Mesenchymal stem cell (in vitro differentiated cells and primary cell): ENCODE results near the gene PTPRS.

Source experiments
- DNase-seq: peaks from one replicate; pipeline ENCODE4 v3.0.0-alpha.2; 2013
- H2AFZ ChIP-seq: one replicate; pipeline ENCODE4 v1.6.1; 2013; ENCODE audit warnings: low read depth, mild to moderate bottlenecking, control low read depth, inconsistent platforms, low read length, moderate library complexity
- H2AK5ac ChIP-seq: 2 replicates; pipeline ENCODE4 v1.6.1; 2013; ENCODE audit warnings: low read length, moderate library complexity, mild to moderate bottlenecking, inconsistent platforms; ENCODE audit not compliant: severe bottlenecking
- H2BK120ac ChIP-seq: one replicate; pipeline ENCODE4 v1.6.1; 2013; ENCODE audit warnings: low read depth, mild to moderate bottlenecking, inconsistent platforms, low read length, moderate library complexity
- H2BK12ac ChIP-seq, 2 experiments: one replicate each; pipeline ENCODE4 v1.6.1; 2013; ENCODE audit warnings: inconsistent platforms in 2 of 2, low read length in 2 of 2, mild to moderate bottlenecking in 2 of 2, moderate library complexity in 2 of 2, control low read depth in 1 of 2
- H2BK15ac ChIP-seq: one replicate; pipeline ENCODE4 v1.6.1; 2013; ENCODE audit warnings: mild to moderate bottlenecking, low read depth, inconsistent platforms; ENCODE audit not compliant: poor library complexity, severe bottlenecking
- H2BK5ac ChIP-seq: 2 replicates; pipeline ENCODE4 v1.6.1; 2013; ENCODE audit warnings: low read depth, mild to moderate bottlenecking, low read length, control low read depth, inconsistent platforms; ENCODE audit not compliant: poor library complexity, severe bottlenecking
- H3K14ac ChIP-seq, 2 experiments: one replicate each; pipeline ENCODE4 v1.6.1; 2013; ENCODE audit warnings: inconsistent platforms in 2 of 2, low read length in 2 of 2, control low read depth in 1 of 2, mild to moderate bottlenecking in 1 of 2, moderate library complexity in 1 of 2
- H3K18ac ChIP-seq, 2 experiments: one replicate each; pipeline ENCODE4 v1.6.1; 2013; ENCODE audit warnings: inconsistent platforms in 2 of 2, low read length in 2 of 2, control low read depth in 1 of 2, low read depth in 1 of 2, mild to moderate bottlenecking in 1 of 2
- H3K23ac ChIP-seq, 2 experiments: one replicate each; pipeline ENCODE4 v1.6.1; 2013; ENCODE audit warnings: inconsistent platforms in 2 of 2, low read length in 2 of 2, mild to moderate bottlenecking in 2 of 2, moderate library complexity in 2 of 2, control low read depth in 1 of 2
- H3K27ac ChIP-seq: 2 replicates; pipeline ENCODE4 v1.5.1; 2013; ENCODE audit warnings: mild to moderate bottlenecking, moderate library complexity, low read length, control low read depth, inconsistent platforms; ENCODE audit not compliant: poor library complexity, severe bottlenecking
- H3K27me3 ChIP-seq, 2 experiments: 2 replicates each; pipeline versions ENCODE4 v1.6.1 to v1.7.0; 2013; ENCODE audit warnings: low read length in 2 of 2, mild to moderate bottlenecking in 2 of 2, moderate library complexity in 2 of 2, control low read depth in 1 of 2, inconsistent platforms in 1 of 2; ENCODE audit not compliant: control insufficient read depth in 1 of 2, insufficient read depth in 1 of 2
- H3K36me3 ChIP-seq, 2 experiments: 2 replicates each; pipeline versions ENCODE4 v1.6.1 to v1.7.0; 2013; ENCODE audit warnings: low read length in 2 of 2, control low read depth in 1 of 2, inconsistent platforms in 1 of 2, low read depth in 1 of 2, mild to moderate bottlenecking in 1 of 2; ENCODE audit not compliant: insufficient read depth in 2 of 2, control insufficient read depth in 1 of 2
- H3K4ac ChIP-seq, 2 experiments: one replicate each; pipeline ENCODE4 v1.6.1; 2013; ENCODE audit warnings: inconsistent platforms in 2 of 2, low read length in 2 of 2, mild to moderate bottlenecking in 2 of 2, moderate library complexity in 2 of 2, control low read depth in 1 of 2, low read depth in 1 of 2
- H3K4me1 ChIP-seq: 2 replicates; pipeline ENCODE4 v1.6.1; 2013; ENCODE audit warnings: low read depth, low read length, control low read depth; ENCODE audit not compliant: control insufficient read depth, insufficient read depth
- H3K4me2 ChIP-seq: 2 replicates; pipeline ENCODE4 v1.6.1; 2013; ENCODE audit warnings: low read length, mild to moderate bottlenecking, inconsistent platforms; ENCODE audit not compliant: poor library complexity, severe bottlenecking
- H3K4me3 ChIP-seq, 2 experiments: 2 replicates each; pipeline versions ENCODE4 v1.5.1 to v1.7.0; 2013; ENCODE audit warnings: low read length in 2 of 2, mild to moderate bottlenecking in 2 of 2, control low read depth in 1 of 2, low read depth in 1 of 2; ENCODE audit not compliant: insufficient read depth in 1 of 2
- H3K79me1 ChIP-seq: replicated peaks from 2 replicates; pipeline ENCODE4 v1.6.1; 2013; ENCODE audit warnings: mild to moderate bottlenecking, control low read depth, low read length, inconsistent platforms; ENCODE audit not compliant: poor library complexity, severe bottlenecking
- H3K9ac ChIP-seq: 2 replicates; pipeline ENCODE4 v1.7.0; 2013; ENCODE audit warnings: mild to moderate bottlenecking, low read length, moderate library complexity
- H3K9me3 ChIP-seq: 2 replicates; pipeline ENCODE4 v1.7.0; 2013; ENCODE audit warnings: mild to moderate bottlenecking, low read length; ENCODE audit not compliant: control insufficient read depth
- H4K8ac ChIP-seq: one replicate; pipeline ENCODE4 v1.6.1; 2013; ENCODE audit warnings: inconsistent platforms, mild to moderate bottlenecking, low read length, moderate library complexity
- H4K91ac ChIP-seq: one replicate; pipeline ENCODE4 v1.6.1; 2013; ENCODE audit warnings: mild to moderate bottlenecking, low read length, inconsistent platforms
- WGBS: methylation state at CpG from one replicate; pipeline ENCODE4 v1.1.7; 2013; ENCODE audit warnings: mixed read lengths; 5-methylcytosine and 5-hydroxymethylcytosine counted together

PTPRS gene

DNA sequence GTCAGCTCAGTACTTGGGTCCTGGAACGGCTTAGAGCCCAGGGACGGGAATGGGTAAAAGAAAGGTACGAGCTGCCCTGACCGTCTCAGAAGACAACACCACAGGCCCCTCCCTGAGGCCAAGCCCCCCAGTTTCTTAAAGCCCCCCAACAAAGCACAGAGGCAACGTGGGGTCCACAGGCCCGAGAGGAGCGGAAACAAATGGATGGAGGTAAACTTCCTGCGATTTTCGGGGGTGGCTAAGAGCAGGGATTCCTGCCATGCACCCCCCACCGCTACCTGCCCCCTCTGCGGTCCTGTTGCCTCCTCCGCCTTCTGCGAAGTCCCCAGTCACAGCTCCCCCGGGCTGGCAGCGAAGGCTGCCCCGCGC lies 48.2 kb downstream of the PTPRS start:
- no peak overlapping the region for H2BK5ac ChIP-seq
- no peak overlapping the region for H2AK5ac ChIP-seq
- peaks cover 45% of the 10 kb centered on the region for H3K79me1 ChIP-seq
- H3K36me3 ChIP-seq, result peaks cover 0 to 8% of the 10 kb centered on the region in 2 experiments
- H3K9ac ChIP-seq, result peak overlapping the region; percentile 90
- H4K8ac ChIP-seq, result no peak overlapping the region
- no peaks in the 10 kb centered on the region for H3K9me3 ChIP-seq
- WGBS, result 0% methylated on average over 5 of the region's 17 CpGs
- peaks cover 0 to 9% of the 10 kb centered on the region in 2 experiments for H3K27me3 ChIP-seq
- H3K27ac ChIP-seq, result no peak overlapping the region
- peak overlapping the region; percentile 68 to 75 for H3K18ac ChIP-seq
- peak overlapping the region; percentile 74 to 98 for H3K4me3 ChIP-seq
- no peak overlapping the region for H3K23ac ChIP-seq
- H2BK120ac ChIP-seq, result no peak overlapping the region
- H2BK15ac ChIP-seq, result peak overlapping the region; percentile 8
- H2AFZ ChIP-seq, result no peak overlapping the region
- H2BK12ac ChIP-seq, result no peak overlapping the region
- peak overlapping the region in 1 of 2 experiments; percentile 68 for H3K14ac ChIP-seq
- peak overlapping the region in 1 of 2 experiments; percentile 64 for H3K4ac ChIP-seq
- H3K4me2 ChIP-seq, result peak overlapping the region; percentile 93
- H4K91ac ChIP-seq, result no peak overlapping the region
- no peak for DNase-seq
- peaks cover 34% of the 10 kb centered on the region for H3K4me1 ChIP-seq

DNA sequence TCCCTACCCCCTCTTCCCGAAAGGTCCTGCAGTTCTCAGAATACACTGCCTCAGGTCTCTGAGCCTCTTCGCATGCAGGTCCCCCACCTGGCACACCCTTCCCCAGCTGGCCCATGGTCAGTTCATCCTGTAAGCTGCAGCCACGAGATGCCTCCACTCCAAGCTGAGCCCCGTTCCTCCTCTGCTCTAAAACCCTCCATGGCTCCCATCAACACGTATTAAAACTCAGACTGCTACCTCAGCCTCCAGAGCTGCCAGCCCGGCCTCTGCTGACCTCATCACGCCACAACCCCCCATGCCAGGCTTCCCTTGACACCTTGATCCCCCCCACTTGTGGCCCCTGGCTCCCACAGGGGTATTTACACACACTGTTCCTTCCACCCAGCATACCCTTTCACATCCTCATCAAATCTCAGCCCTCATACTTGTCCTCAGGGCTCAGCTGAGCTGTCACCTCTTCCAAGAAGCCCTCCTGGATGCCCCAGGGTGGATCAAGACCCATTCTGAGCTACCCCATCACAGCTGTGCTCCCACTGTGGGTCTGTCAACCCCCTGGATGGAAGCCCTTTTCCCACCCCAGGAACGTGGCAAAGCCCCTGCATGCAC lies 48.9 kb downstream of the PTPRS start:
- peaks cover 51% of the 10 kb centered on the region for H3K79me1 ChIP-seq
- peak overlapping the region in 1 of 2 experiments; percentile 98 for H3K4me3 ChIP-seq
- WGBS, result 89% methylated on average over 8 of the region's 8 CpGs
- H3K14ac ChIP-seq, result no peak overlapping the region
- H4K8ac ChIP-seq, result no peak overlapping the region
- H3K23ac ChIP-seq, result no peak overlapping the region
- no peak overlapping the region for H2BK5ac ChIP-seq
- peaks cover 0 to 8% of the 10 kb centered on the region in 2 experiments for H3K36me3 ChIP-seq
- no peaks in the 10 kb centered on the region for H3K9me3 ChIP-seq
- H2BK15ac ChIP-seq, result no peak overlapping the region
- H3K9ac ChIP-seq, result peak overlapping the region; percentile 90
- no peak overlapping the region for H2AFZ ChIP-seq
- no peak overlapping the region for H4K91ac ChIP-seq
- H3K27me3 ChIP-seq, result peaks cover 0 to 6% of the 10 kb centered on the region in 2 experiments
- DNase-seq, result no peak
- peaks cover 37% of the 10 kb centered on the region for H3K4me1 ChIP-seq
- H3K4ac ChIP-seq, result no peak overlapping the region
- H2AK5ac ChIP-seq, result no peak overlapping the region
- H2BK12ac ChIP-seq, result no peak overlapping the region
- peak overlapping the region; percentile 93 for H3K4me2 ChIP-seq
- H3K18ac ChIP-seq, result no peak overlapping the region
- no peak overlapping the region for H2BK120ac ChIP-seq
- no peak overlapping the region for H3K27ac ChIP-seq
